ENCODE results near the gene HECTD2. TPM values are rescaled to one million over a fixed set of nuclear protein-coding genes. Genes with fewer than 3 reads are reported as not detected.

Gene HECTD2
- total and polyA plus RNA-seq, 2 of the 8 experiments (the other 6 are each of a cell fraction or from before 2014, with no cell fraction given) = 5.7 to 11.9 TPM

GRCh38 chr10:91537614-91538383, 127.7 kb downstream of the HECTD2 start:
- no peak overlapping the region for H2BK5ac ChIP-seq (ENCODE audit: low read depth, low read length)
- H3K36me3 ChIP-seq (ENCODE audit: control insufficient read depth in 2 of 4, insufficient read depth in 4 of 4, low read length in 3 of 4) = no peaks in the 10 kb centered on the region
- 78% methylated on average over 4 of the region's 4 CpGs; no CpG with 5 or more reads in 1 of the 2 experiments for WGBS, 2 experiments (ENCODE audit: extremely low coverage in 1 of 2, insufficient coverage in 1 of 2, insufficient read length in 1 of 2, insufficient replicate concordance in 2 of 2, low coverage in 1 of 2, low lambda C conversion rate in 2 of 2, missing lambda C conversion rate in 1 of 2)
- H3K23ac ChIP-seq (ENCODE audit: insufficient read length) = no peak overlapping the region
- H4K91ac ChIP-seq (replicated peaks; ENCODE audit: insufficient read length, low read length) = no peak overlapping the region
- no peak overlapping the region for H3K4me2 ChIP-seq (ENCODE audit: insufficient read depth in 1 of 2, low read depth in 2 of 2, low read length in 2 of 2)
- H3K79me2 ChIP-seq (ENCODE audit: control insufficient read depth in 1 of 2, insufficient read depth in 2 of 2, low read length in 2 of 2) = no peaks in the 10 kb centered on the region
- no peaks in the 10 kb centered on the region for H3K23me2 ChIP-seq (ENCODE audit: low read depth, low read length)
- POLR2A ChIA-PET (ENCODE audit: partially characterized antibody) = no interaction called here
- no peak overlapping the region for H2BK20ac ChIP-seq (ENCODE audit: low read length)
- no peak overlapping the region for H2BK12ac ChIP-seq (ENCODE audit: low read depth, low read length)
- no peak overlapping the region for H3K18ac ChIP-seq (ENCODE audit: extremely low read depth, low read length)
- no peak overlapping the region for H3K27ac ChIP-seq (ENCODE audit: low read depth, low read length)
- no peak overlapping the region for H3K4ac ChIP-seq (replicated peaks; ENCODE audit: insufficient read length, low read depth, low read length)
- H3K27me3 ChIP-seq (replicated peaks in 1 of 4; ENCODE audit: control insufficient read depth in 3 of 4, extremely low read depth in 1 of 4, insufficient read depth in 3 of 4, low read length in 3 of 4) = no peaks in the 10 kb centered on the region
- no peak overlapping the region for H3K14ac ChIP-seq (ENCODE audit: insufficient read length)
- no peak overlapping the region for H4K5ac ChIP-seq (ENCODE audit: insufficient read length, low read depth, low read length)
- H3K79me1 ChIP-seq (ENCODE audit: low read depth, low read length) = no peaks in the 10 kb centered on the region
- no peaks in the 10 kb centered on the region for H4K20me1 ChIP-seq (replicated peaks in 1 of 2; ENCODE audit: control insufficient read depth in 1 of 2, insufficient read depth in 2 of 2, low read length in 2 of 2)
- no peak for DNase-seq (ENCODE audit: low read depth in 1 of 2, low spot score in 2 of 2)
- FAIRE-seq = no peak
- H3K9me3 ChIP-seq (ENCODE audit: insufficient read depth in 2 of 2, low read depth in 1 of 2, low read length in 1 of 2) = peaks cover 0 to 8% of the 10 kb centered on the region in 2 experiments; a peak in 1 of 4 replicates
- H2AFZ ChIP-seq (ENCODE audit: low read length) = no peak overlapping the region
- H2BK15ac ChIP-seq (ENCODE audit: low read length) = no peak overlapping the region; the same call in 1 of the 2 replicates
- H3K56ac ChIP-seq (replicated peaks; ENCODE audit: insufficient read length, low read depth, low read length) = no peak overlapping the region
- H2AK5ac ChIP-seq (ENCODE audit: low read depth, low read length) = no peak overlapping the region
- CTCF ChIA-PET (ENCODE audit: partially characterized antibody) = interaction anchor here (0.9 to 2.3 kb wide), 8 partner anchors 13 to 238 kb away, joined by 3 to 6 read pairs (median 3); no protein-coding TSS in a partner anchor
- H3K4me3 ChIP-seq (ENCODE audit: extremely low read depth in 1 of 4, insufficient read depth in 2 of 4, low read depth in 3 of 4, low read length in 4 of 4) = no peak overlapping the region
- H3K9ac ChIP-seq (replicated peaks in 1 of 4; ENCODE audit: extremely low read depth in 1 of 4, low read depth in 3 of 4, low read length in 3 of 4) = no peak overlapping the region
- no peak overlapping the region for H2BK120ac ChIP-seq (replicated peaks; ENCODE audit: low read depth, low read length)
- no peak overlapping the region for H4K8ac ChIP-seq (ENCODE audit: extremely low read depth, insufficient read depth, low read length)
- no peaks in the 10 kb centered on the region for H3K4me1 ChIP-seq (replicated peaks in 1 of 4; ENCODE audit: control insufficient read depth in 3 of 4, insufficient read depth in 4 of 4, low read length in 3 of 4)
- TF ChIP-seq CREB1 (IDR thresholded peaks at IDR 0.05) (no peak), TAF7 (optimal IDR thresholded peaks at IDR 0.05; ENCODE audit: borderline replicate concordance, low read depth, low read length) (no peak), BRCA1 (IDR thresholded peaks at IDR 0.05; ENCODE audit: low read depth, low read length) (no peak), CTBP2 (IDR thresholded peaks at IDR 0.05; ENCODE audit: borderline replicate concordance, insufficient read depth, insufficient read length, low read length) (no peak), NANOG (IDR thresholded peaks at IDR 0.05; ENCODE audit: insufficient read depth, low read depth, low read length, poor library complexity, severe bottlenecking) (no peak)

Data from H1 (cell line).